Body of pancreas (tissue), 4 donors: ENCODE data around the gene LMO1.

Source experiments
- POLR2A ChIP-seq, 3 donors: fragments of 450-650 bp; IDR thresholded peaks; one replicate each; pipeline ENCODE4 v1.6.1; 2016; ENCODE audit warnings: antibody characterized with exemption in 3 of 3, mild to moderate bottlenecking in 2 of 3
- TF ChIP-seq, protein P1 (sequence below), 7 experiments: fragments of 450-650 bp in 4 of 7; fragments of 200-600 bp in 3 of 7; sonication (generic) in 3 of 7; IDR thresholded peaks; one replicate each; pipeline ENCODE4 v1.5.1; 2016 to 2019; ENCODE audit warnings: antibody characterized with exemption in 7 of 7

DNA sequence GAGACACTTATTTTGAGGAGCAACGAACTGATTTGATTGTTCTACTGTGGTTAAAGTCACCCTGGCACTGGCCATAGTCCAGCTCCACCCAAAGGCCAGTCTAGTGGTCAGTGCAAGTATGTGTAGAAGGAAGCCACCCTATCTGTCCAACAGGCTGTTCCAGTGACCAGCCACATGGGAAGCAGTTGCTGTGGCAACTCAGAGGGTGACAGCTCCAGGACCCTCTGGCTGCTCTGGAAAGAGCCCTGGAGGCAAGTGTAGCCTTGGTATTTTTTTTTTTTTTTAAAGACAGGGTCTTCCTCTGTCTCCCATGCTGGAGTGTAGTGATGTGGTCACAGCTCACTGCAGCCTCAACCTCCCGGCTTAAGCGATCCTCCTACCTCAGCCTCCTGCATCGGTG is 27.8 kb downstream of the LMO1 start:
- TF ChIP-seq, protein P1, sequence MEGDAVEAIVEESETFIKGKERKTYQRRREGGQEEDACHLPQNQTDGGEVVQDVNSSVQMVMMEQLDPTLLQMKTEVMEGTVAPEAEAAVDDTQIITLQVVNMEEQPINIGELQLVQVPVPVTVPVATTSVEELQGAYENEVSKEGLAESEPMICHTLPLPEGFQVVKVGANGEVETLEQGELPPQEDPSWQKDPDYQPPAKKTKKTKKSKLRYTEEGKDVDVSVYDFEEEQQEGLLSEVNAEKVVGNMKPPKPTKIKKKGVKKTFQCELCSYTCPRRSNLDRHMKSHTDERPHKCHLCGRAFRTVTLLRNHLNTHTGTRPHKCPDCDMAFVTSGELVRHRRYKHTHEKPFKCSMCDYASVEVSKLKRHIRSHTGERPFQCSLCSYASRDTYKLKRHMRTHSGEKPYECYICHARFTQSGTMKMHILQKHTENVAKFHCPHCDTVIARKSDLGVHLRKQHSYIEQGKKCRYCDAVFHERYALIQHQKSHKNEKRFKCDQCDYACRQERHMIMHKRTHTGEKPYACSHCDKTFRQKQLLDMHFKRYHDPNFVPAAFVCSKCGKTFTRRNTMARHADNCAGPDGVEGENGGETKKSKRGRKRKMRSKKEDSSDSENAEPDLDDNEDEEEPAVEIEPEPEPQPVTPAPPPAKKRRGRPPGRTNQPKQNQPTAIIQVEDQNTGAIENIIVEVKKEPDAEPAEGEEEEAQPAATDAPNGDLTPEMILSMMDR (IDR thresholded peaks at IDR 0.05), result no peak
- no peak for TF ChIP-seq POLR2A (IDR thresholded peaks at IDR 0.05)
